ENCODE results near the gene SP5. TPM values are rescaled to one million over a fixed set of nuclear protein-coding genes. Genes with fewer than 3 reads are reported as not detected.

Gene SP5
- total and polyA plus RNA-seq, 2 donors (not counting 3 experiments of a cell fraction or from before 2014, with no cell fraction given), result not detected

DNA sequence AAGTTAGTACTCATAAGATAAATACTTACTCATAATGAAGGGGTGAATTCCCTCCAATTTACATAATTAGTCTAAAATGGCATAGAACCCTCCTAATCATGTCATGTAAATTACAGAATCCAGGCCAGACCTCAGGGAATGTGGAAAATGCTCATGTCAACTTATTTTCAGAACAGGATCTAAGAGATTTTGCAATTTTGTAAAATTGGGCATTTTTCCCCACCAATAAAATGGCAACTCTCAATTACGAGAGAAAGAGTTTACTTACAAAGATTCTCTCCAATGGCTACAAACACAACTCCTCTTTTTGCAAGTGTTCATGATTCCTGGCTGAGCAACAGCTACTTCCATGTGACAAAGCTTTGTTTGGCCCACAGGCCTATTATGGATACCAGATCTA, 33.8 kb upstream of the SP5 start:
- TF ChIP-seq MYC (IDR thresholded peaks at IDR 0.05; ENCODE audit: low read depth, low read length), result no peak
- Histone ChIP-seq H3K79me2 (ENCODE audit: control insufficient read depth, insufficient read depth, low read length) (no peaks in the 10 kb centered on the region), H3K4me2 (ENCODE audit: insufficient read depth, low read length) (no peak overlapping the region), H3K9me3 (replicated peaks; ENCODE audit: control insufficient read depth, insufficient read depth, low read length) (no peaks in the 10 kb centered on the region), H3K4me3 (replicated peaks in 1 of 3; ENCODE audit: insufficient read depth in 1 of 3, low read depth in 1 of 3, low read length in 3 of 3) (no peak overlapping the region), H3K4me1 (ENCODE audit: control insufficient read depth, extremely low read depth, insufficient read depth, low read length) (no peaks in the 10 kb centered on the region), H3K27ac (ENCODE audit: insufficient read depth, low read depth, low read length) (no peak overlapping the region), H3K27me3 (ENCODE audit: control insufficient read depth in 2 of 2, insufficient read depth in 2 of 2, low read length in 2 of 2) (no peaks in the 10 kb centered on the region), H3K9me1 (replicated peaks; ENCODE audit: control insufficient read depth, extremely low read depth, insufficient read depth, low read length) (no peaks in the 10 kb centered on the region), H3K36me3 (ENCODE audit: control insufficient read depth in 2 of 2, extremely low read depth in 1 of 2, insufficient read depth in 2 of 2, low read length in 2 of 2) (no peaks in the 10 kb centered on the region), H3K9ac (replicated peaks; ENCODE audit: extremely low read depth, insufficient read depth, low read length) (no peak overlapping the region), H4K20me1 (replicated peaks; ENCODE audit: control insufficient read depth, extremely low read depth, insufficient read depth, low read length) (no peaks in the 10 kb centered on the region), H2AFZ (ENCODE audit: low read depth, low read length) (no peak overlapping the region)
- dilution Hi-C loops (cut with MboI; ENCODE audit: extremely low pct_ligation_motif_present, low sequenced_read_pairs), result no loop called here
- DNase-seq (ENCODE audit: low read depth, low spot score) (no peak), FAIRE-seq (no peak)
- BruUV-seq (replicated peaks), result no TSS peak
- POLR2A ChIA-PET, result no interaction called here
- CTCF ChIA-PET, result no interaction called here
- intact Hi-C loops (cut with micrococcal nuclease), result no loop called here

GRCh38 chr2:170685591-170685990, 29.5 kb upstream of the SP5 start:
- H3K36me3 ChIP-seq (ENCODE audit: control insufficient read depth in 2 of 2, extremely low read depth in 1 of 2, insufficient read depth in 2 of 2, low read length in 2 of 2), result no peaks in the 10 kb centered on the region
- FAIRE-seq (no peak), DNase-seq (ENCODE audit: low read depth, low spot score) (no peak)
- no peak overlapping the region for H3K9ac ChIP-seq (replicated peaks; ENCODE audit: extremely low read depth, insufficient read depth, low read length)
- H3K9me1 ChIP-seq (replicated peaks; ENCODE audit: control insufficient read depth, extremely low read depth, insufficient read depth, low read length), result no peaks in the 10 kb centered on the region
- TF ChIP-seq JUN (IDR thresholded peaks at IDR 0.05; ENCODE audit: borderline replicate concordance, insufficient read depth, insufficient read length, low read depth) (no peak), EZH2 (IDR thresholded peaks at IDR 0.05; ENCODE audit: borderline replicate concordance, low read depth, low read length, severe bottlenecking) (no peak), MAX (IDR thresholded peaks at IDR 0.05; ENCODE audit: insufficient read depth, insufficient read length) (no peak), POLR2A (IDR thresholded peaks at IDR 0.05; ENCODE audit: low read depth, low read length) (no peak), MYC (IDR thresholded peaks at IDR 0.05; ENCODE audit: low read depth, low read length) (no peak), POLR2AphosphoS5 (IDR thresholded peaks at IDR 0.05; ENCODE audit: insufficient read depth, low read depth, low read length) (no peak), CTCF (IDR thresholded peaks at IDR 0.05; ENCODE audit: extremely low read depth in 1 of 2, insufficient read depth in 1 of 2, low read depth in 1 of 2, low read length in 2 of 2) (no peak), GATA2 (IDR thresholded peaks at IDR 0.05; ENCODE audit: insufficient read depth, insufficient read length, low read depth, low read length) (no peak), FOS (IDR thresholded peaks at IDR 0.05; ENCODE audit: borderline replicate concordance, insufficient read depth, low read length) (no peak)
- H4K20me1 ChIP-seq (replicated peaks; ENCODE audit: control insufficient read depth, extremely low read depth, insufficient read depth, low read length), result no peaks in the 10 kb centered on the region
- H3K27me3 ChIP-seq (ENCODE audit: control insufficient read depth in 2 of 2, insufficient read depth in 2 of 2, low read length in 2 of 2), result no peaks in the 10 kb centered on the region
- no peaks in the 10 kb centered on the region for H3K79me2 ChIP-seq (ENCODE audit: control insufficient read depth, insufficient read depth, low read length)
- ChIA-PET CTCF (no interaction called here), POLR2A (no interaction called here)
- no peak overlapping the region for H2AFZ ChIP-seq (ENCODE audit: low read depth, low read length)
- dilution Hi-C loops (cut with MboI; ENCODE audit: extremely low pct_ligation_motif_present, low sequenced_read_pairs) (no loop called here), intact Hi-C loops (cut with micrococcal nuclease) (no loop called here)
- no peak overlapping the region for H3K4me3 ChIP-seq (replicated peaks in 1 of 3; ENCODE audit: insufficient read depth in 1 of 3, low read depth in 1 of 3, low read length in 3 of 3)
- BruUV-seq (replicated peaks), result no TSS peak
- H3K27ac ChIP-seq (ENCODE audit: insufficient read depth, low read depth, low read length), result no peak overlapping the region
- no peaks in the 10 kb centered on the region for H3K4me1 ChIP-seq (ENCODE audit: control insufficient read depth, extremely low read depth, insufficient read depth, low read length)
- no peak overlapping the region for H3K4me2 ChIP-seq (ENCODE audit: insufficient read depth, low read length)
- no peaks in the 10 kb centered on the region for H3K9me3 ChIP-seq (replicated peaks; ENCODE audit: control insufficient read depth, insufficient read depth, low read length)

Measured in endothelial cell of umbilical vein (primary cell).